Suppressor macrophage (primary cell): ENCODE results near the gene HMG20A.

ENCODE experiments used
- DNase-seq, 4 experiments: peaks; one replicate each; pipeline ENCODE4 v3.0.0-alpha.2; 2020 to 2022

Gene HMG20A

GRCh38 chr15:77479015-77479414, 58.3 kb downstream of the HMG20A start:
- no peak for DNase-seq

GRCh38 chr15:77480859-77481633, 60.4 kb downstream of the HMG20A start:
- DNase-seq: no peak

GRCh38 chr15:77481670-77482069, 61.0 kb downstream of the HMG20A start:
- no peak for DNase-seq

- DNase-seq: no peak
These were observed 61.9 kb downstream of the HMG20A start for GRCh38 chr15:77482570-77482969.

- no peak for DNase-seq
These were observed 62.9 kb downstream of the HMG20A start for GRCh38 chr15:77483425-77484140.

- no peak for DNase-seq
These were observed 64.3 kb downstream of the HMG20A start for GRCh38 chr15:77484994-77485393.

GRCh38 chr15:77486542-77487468, 66.1 kb downstream of the HMG20A start:
- no peak for DNase-seq

GRCh38 chr15:77487469-77487842, 66.8 kb downstream of the HMG20A start:
- peak in 1 of 4 experiments; percentile 10 for DNase-seq

GRCh38 chr15:77487888-77488287, 67.2 kb downstream of the HMG20A start:
- DNase-seq: no peak

GRCh38 chr15:77489647-77490046, 69.0 kb downstream of the HMG20A start:
- no peak for DNase-seq

- peak; percentile 53 to 85 (median 76) for DNase-seq
These were observed 72.7 kb downstream of the HMG20A start for GRCh38 chr15:77493324-77493907.

- no peak for DNase-seq
These were observed 73.6 kb downstream of the HMG20A start for GRCh38 chr15:77494073-77494867.

- DNase-seq: no peak
These were observed 74.3 kb downstream of the HMG20A start for GRCh38 chr15:77494964-77495363.

GRCh38 chr15:77495838-77496596, 75.3 kb downstream of the HMG20A start:
- no peak for DNase-seq

GRCh38 chr15:77496715-77497109, 76.0 kb downstream of the HMG20A start:
- DNase-seq: peak; percentile 78 to 88 (median 83)

- DNase-seq: no peak
These were observed 76.5 kb downstream of the HMG20A start for GRCh38 chr15:77497110-77497737.

GRCh38 chr15:77497942-77498361, 77.3 kb downstream of the HMG20A start:
- no peak for DNase-seq

- DNase-seq: no peak
These were observed 78.5 kb downstream of the HMG20A start for GRCh38 chr15:77499087-77499760.

- no peak for DNase-seq
These were observed 80.3 kb downstream of the HMG20A start for GRCh38 chr15:77500989-77501388.
